Mesothelial cell of epicardium (in vitro differentiated cells): ENCODE results near the gene POU2AF3. TPM values are rescaled to one million over a fixed set of nuclear protein-coding genes. Genes with fewer than 3 reads are reported as not detected.

Source experiments
- DNase-seq, 2 experiments: peaks; one replicate each; pipeline ENCODE4 v3.0.0; 2021; ENCODE audit warnings: low spot score in 2 of 2; ENCODE audit not compliant: unreplicated experiment in 2 of 2
- H3K27ac Mint-ChIP-seq: 2 replicates; pipeline ENCODE4 v1.8.0; 2021; ENCODE audit warnings: mixed read lengths
- H3K27me3 Mint-ChIP-seq: 2 replicates; pipeline ENCODE4 v1.8.0; 2021; ENCODE audit warnings: low read depth, mixed read lengths
- H3K36me3 Mint-ChIP-seq: 2 replicates; pipeline ENCODE4 v1.8.0; 2021; ENCODE audit warnings: mixed read lengths
- H3K4me1 Mint-ChIP-seq: 2 replicates; pipeline ENCODE4 v1.8.0; 2021; ENCODE audit warnings: mixed read lengths
- H3K4me3 Mint-ChIP-seq: 2 replicates; pipeline ENCODE4 v1.8.0; 2021; ENCODE audit warnings: mild to moderate bottlenecking, moderate library complexity, mixed read lengths
- H3K9me3 Mint-ChIP-seq: 2 replicates; pipeline ENCODE4 v1.8.0; 2021; ENCODE audit warnings: mixed read lengths
- CTCF ChIP-seq: fragments of 200-600 bp; sonication (generic); IDR thresholded peaks from one replicate; pipeline ENCODE4 v1.5.0; 2021; ENCODE audit warnings: antibody characterized with exemption; ENCODE audit not compliant: unreplicated experiment
- total RNA-seq: library from RNA; stranded (reverse); gene quantifications from 3 replicates; pipeline ENCODE4 v1.2.1, GENCODE V29; 2021

Gene POU2AF3
- total RNA-seq, 1 donor from 2014 or later: 3.0 TPM

GRCh38 chr11:111352231-111352746 is 53.9 kb downstream of the POU2AF3 start:
- Mint-ChIP-seq H3K4me3 (no peak overlapping the region), H3K27ac (no peak overlapping the region), H3K9me3 (no peaks in the 10 kb centered on the region), H3K27me3 (peaks cover 16% of the 10 kb centered on the region), H3K36me3 (no peaks in the 10 kb centered on the region), H3K4me1 (peaks cover 13% of the 10 kb centered on the region)
- DNase-seq: no peak
- no peak for TF ChIP-seq CTCF

GRCh38 chr11:111352935-111353710 is 54.8 kb downstream of the POU2AF3 start:
- Mint-ChIP-seq H3K4me1 (peaks cover 13% of the 10 kb centered on the region), H3K27me3 (peaks cover 16% of the 10 kb centered on the region), H3K9me3 (no peaks in the 10 kb centered on the region), H3K27ac (no peak overlapping the region), H3K36me3 (no peaks in the 10 kb centered on the region), H3K4me3 (no peak overlapping the region)
- no peak for TF ChIP-seq CTCF
- no peak for DNase-seq

GRCh38 chr11:111353776-111354600 is 55.6 kb downstream of the POU2AF3 start:
- Mint-ChIP-seq H3K9me3 (no peaks in the 10 kb centered on the region), H3K27me3 (peaks cover 16% of the 10 kb centered on the region), H3K4me3 (no peak overlapping the region), H3K36me3 (no peaks in the 10 kb centered on the region), H3K27ac (no peak overlapping the region), H3K4me1 (peaks cover 13% of the 10 kb centered on the region)
- DNase-seq: no peak
- TF ChIP-seq CTCF: no peak

GRCh38 chr11:111354601-111354891 is 56.2 kb downstream of the POU2AF3 start:
- TF ChIP-seq CTCF: no peak
- H3K4me3 Mint-ChIP-seq: no peak overlapping the region
- H3K4me1 Mint-ChIP-seq: peaks cover 13% of the 10 kb centered on the region
- no peak for DNase-seq
- no peaks in the 10 kb centered on the region for H3K36me3 Mint-ChIP-seq
- no peaks in the 10 kb centered on the region for H3K9me3 Mint-ChIP-seq
- H3K27me3 Mint-ChIP-seq: peaks cover 15% of the 10 kb centered on the region
- H3K27ac Mint-ChIP-seq: no peak overlapping the region

GRCh38 chr11:111355101-111355500 is 56.8 kb downstream of the POU2AF3 start:
- no peaks in the 10 kb centered on the region for H3K9me3 Mint-ChIP-seq
- DNase-seq: no peak
- H3K4me3 Mint-ChIP-seq: no peak overlapping the region
- TF ChIP-seq CTCF: no peak
- H3K4me1 Mint-ChIP-seq: peaks cover 13% of the 10 kb centered on the region
- H3K27me3 Mint-ChIP-seq: peaks cover 12% of the 10 kb centered on the region
- no peak overlapping the region for H3K27ac Mint-ChIP-seq
- H3K36me3 Mint-ChIP-seq: no peaks in the 10 kb centered on the region
